HEK293 (cell line): Measurements from ENCODE around the gene MESP2.

Experiments used
- CTCF ChIP-seq: fragments of 450-650 bp; formaldehyde crosslinking; IDR thresholded peaks from 2 replicates; pipeline ENCODE4 v1.5.1; 2016; ENCODE audit warnings: missing biosample characterization, missing genetic modification characterization
- KLF1 ChIP-seq: fragments of 450-650 bp; formaldehyde crosslinking; IDR thresholded peaks from 2 replicates; pipeline ENCODE4 v1.5.1; 2016; ENCODE audit warnings: missing biosample characterization, missing genetic modification characterization
- RBAK ChIP-seq: fragments of 450-650 bp; formaldehyde crosslinking; IDR thresholded peaks from 2 replicates; pipeline ENCODE4 v1.5.1; 2016; ENCODE audit warnings: missing biosample characterization, missing genetic modification characterization
- TCF7L2 ChIP-seq: IDR thresholded peaks from 2 replicates; pipeline ENCODE4 v1.6.1; 2011; ENCODE audit warnings: low read depth, mild to moderate bottlenecking, inconsistent platforms, low read length, moderate library complexity, borderline replicate concordance
- ZBTB1 ChIP-seq: fragments of 450-650 bp; formaldehyde crosslinking; IDR thresholded peaks from 2 replicates; pipeline ENCODE4 v1.5.1; 2016; ENCODE audit warnings: missing biosample characterization, missing genetic modification characterization
- ZNF792 ChIP-seq: fragments of 450-650 bp; formaldehyde crosslinking; IDR thresholded peaks from 2 replicates; pipeline ENCODE4 v1.5.1; 2016; ENCODE audit warnings: missing biosample characterization, missing genetic modification characterization

DNA sequence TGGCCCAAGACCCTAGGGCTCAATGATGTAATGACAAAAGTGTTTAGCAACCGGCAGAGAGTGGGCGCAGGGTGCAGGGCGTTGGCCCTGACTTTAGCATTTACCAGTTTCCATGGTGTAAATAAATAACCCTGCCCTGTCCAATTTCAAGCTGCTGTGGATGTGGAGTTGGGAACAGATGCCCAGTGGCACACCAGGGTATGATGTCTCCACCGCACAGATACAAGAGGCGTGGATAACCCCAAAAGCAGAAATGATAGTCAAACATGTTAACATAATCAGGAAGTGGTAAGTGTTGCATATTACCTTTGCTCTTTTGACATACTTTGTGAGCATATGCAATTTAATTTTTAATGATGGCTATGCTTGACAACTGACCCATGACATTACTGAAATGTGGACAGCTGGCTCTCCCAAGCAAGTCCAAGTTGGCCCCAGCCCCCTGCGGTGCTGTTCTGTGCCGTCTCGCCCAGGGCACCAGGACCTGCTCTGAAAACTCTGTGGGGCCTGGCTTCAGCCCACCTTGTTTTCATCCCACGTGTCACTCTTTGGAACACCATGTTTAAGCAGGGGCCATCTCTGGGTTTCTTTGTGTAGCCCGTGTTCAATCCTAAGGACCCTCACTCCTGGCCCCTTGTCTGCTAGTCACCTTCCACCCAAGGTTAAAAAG is 49.3 kb downstream of the MESP2 start:
- no peak for TF ChIP-seq ZNF792 (tag by site-specific recombination)
- TF ChIP-seq ZBTB1: no peak
- TF ChIP-seq KLF1 (tag by site-specific recombination): no peak
- TF ChIP-seq TCF7L2: no peak
- no peak for TF ChIP-seq RBAK (tag by site-specific recombination)
- TF ChIP-seq CTCF (tag by site-specific recombination): no peak
